ENCODE measurements around the gene ABHD17A.
A peak's percentile ranks its signal among the peaks of the same experiment; 100 is the strongest.

ABHD17A gene

DNA sequence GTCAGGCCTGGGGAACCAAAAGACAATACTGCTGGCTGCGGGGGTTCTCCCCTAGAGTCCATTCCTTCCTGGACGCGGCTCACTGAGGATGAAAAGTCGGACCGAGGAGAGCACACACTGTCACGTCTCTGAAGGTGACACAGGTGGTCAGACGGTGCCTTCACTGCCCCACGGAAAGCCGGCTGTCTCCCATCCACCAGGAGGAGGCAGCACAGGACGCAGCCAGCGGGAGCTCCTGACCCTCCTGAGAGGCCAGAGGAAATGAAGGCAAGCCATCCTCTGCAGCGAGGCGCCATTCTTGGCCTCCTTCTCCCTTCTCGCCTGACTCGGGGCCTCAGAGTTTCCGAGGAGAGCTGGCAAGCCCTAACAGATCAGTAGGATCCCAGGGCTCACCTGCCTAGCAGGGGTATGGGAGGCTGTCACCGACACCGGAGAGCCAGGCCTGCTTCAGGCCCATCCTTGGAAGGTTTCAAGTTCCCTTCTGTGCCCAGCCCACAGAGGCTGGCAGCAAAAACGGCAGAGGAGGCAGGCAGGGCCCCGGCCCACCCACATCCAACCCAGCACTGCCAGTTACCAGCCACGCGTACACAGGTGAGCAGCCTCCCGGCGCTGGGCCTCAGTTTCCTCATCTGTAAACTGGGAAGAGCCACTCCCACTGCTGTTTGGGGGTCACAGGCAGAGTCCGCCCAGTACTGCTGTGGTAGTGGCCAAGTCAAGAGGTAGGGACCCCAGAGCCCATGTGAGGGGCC lies 41.5 kb downstream of the ABHD17A start:
- TF ChIP-seq, protein P1, sequence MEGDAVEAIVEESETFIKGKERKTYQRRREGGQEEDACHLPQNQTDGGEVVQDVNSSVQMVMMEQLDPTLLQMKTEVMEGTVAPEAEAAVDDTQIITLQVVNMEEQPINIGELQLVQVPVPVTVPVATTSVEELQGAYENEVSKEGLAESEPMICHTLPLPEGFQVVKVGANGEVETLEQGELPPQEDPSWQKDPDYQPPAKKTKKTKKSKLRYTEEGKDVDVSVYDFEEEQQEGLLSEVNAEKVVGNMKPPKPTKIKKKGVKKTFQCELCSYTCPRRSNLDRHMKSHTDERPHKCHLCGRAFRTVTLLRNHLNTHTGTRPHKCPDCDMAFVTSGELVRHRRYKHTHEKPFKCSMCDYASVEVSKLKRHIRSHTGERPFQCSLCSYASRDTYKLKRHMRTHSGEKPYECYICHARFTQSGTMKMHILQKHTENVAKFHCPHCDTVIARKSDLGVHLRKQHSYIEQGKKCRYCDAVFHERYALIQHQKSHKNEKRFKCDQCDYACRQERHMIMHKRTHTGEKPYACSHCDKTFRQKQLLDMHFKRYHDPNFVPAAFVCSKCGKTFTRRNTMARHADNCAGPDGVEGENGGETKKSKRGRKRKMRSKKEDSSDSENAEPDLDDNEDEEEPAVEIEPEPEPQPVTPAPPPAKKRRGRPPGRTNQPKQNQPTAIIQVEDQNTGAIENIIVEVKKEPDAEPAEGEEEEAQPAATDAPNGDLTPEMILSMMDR (IDR thresholded peaks at IDR 0.05; ENCODE audit: control insufficient read depth, insufficient read depth, low read depth, low read length, missing control alignments) = no peak
- no peak overlapping the region for H3K4me3 ChIP-seq (ENCODE audit: control insufficient read depth, low read depth, low read length)
- no peak for DNase-seq (ENCODE audit: low read depth)

DNA sequence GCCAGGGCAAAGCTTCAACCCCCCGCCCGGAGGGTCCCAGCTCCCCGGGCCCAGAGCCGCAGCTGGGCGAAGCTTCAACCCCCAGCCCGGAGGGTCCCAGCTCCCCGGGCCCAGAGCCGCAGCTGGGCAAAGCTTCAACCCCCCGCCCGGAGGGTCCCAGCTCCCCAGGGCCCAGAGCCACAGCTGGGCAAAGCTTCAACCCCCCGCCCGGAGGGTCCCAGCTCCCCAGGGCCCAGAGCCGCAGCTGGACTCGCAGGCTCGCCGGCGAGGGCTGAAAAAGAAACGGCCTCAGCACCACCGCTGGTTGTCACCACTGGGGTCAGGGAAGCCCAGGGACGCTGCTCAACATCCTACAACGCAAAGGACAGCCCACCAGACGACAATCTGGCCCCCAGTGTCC lies 42.2 kb downstream of the ABHD17A start:
- TF ChIP-seq, protein P1 (IDR thresholded peaks at IDR 0.05; ENCODE audit: control insufficient read depth, insufficient read depth, low read depth, low read length, missing control alignments) = no peak
- no peak overlapping the region for H3K4me3 ChIP-seq (ENCODE audit: control insufficient read depth, low read depth, low read length)
- DNase-seq (ENCODE audit: low read depth) = no peak

DNA sequence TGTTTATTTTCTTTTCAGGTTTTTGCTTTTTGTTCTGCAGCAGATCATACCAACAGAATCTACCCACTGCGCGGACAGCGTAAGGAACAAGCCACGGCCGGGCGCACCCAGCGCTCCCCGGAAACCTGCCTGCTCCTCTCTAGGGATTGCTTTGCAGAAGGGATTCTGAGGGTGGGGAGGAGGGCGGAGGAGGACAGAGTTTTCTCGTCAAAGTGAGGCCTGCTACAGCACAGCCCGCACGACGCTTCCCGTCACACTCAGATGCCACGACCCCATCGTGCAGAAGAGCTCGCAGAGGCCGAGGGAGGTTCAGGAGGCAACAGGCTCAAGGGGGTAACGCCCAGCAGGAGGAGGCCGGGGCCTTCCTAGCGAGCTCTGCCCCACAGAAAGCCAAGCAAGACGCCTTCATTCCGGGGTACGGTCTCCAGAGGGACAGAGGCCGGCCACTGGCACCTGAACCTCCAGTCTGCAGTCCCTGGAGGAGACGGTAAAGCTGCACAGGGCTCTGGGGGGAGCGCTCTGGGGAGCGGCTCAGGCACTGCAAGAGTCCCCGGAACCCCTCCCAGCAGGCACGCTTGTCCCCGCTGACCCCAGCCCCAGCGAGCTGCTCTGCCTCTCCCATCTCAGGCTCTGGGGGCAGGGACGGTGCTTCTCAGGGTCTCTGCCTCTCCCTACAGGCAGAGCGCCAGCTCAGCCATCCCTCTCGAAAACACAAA lies 43.9 kb downstream of the ABHD17A start:
- no peak for DNase-seq (ENCODE audit: low read depth)
- TF ChIP-seq, protein P1 (IDR thresholded peaks at IDR 0.05; ENCODE audit: control insufficient read depth, insufficient read depth, low read depth, low read length, missing control alignments) = no peak
- no peak overlapping the region for H3K4me3 ChIP-seq (ENCODE audit: control insufficient read depth, low read depth, low read length)

DNA sequence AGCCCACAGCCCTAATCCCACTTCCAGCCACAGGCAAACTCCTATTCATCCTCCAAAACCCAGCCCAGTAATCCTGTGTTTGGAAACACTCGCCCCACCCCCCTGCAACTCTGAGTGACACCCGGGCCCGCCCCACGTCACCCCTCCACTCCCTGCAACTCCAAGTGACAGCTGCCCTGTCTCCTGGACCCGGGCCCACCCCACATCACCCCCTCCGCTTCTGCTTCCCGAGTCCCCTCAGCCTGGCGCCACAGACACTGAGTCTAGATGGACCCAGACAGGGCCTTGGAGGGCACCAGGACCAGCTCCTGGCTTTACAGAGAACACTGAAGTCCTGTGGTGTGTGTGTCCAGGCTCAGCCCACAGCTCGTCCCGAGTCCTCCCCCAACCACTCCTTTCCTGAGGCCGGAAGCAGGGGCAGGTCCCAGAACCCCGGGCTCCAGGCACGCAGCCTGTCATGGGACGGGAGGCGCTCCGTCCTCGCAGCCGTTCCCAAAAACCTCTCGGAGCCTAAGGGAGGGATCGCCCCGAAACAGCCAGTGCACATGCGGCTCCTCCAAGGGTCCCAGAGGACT lies 44.7 kb downstream of the ABHD17A start:
- no peak overlapping the region for H3K4me3 ChIP-seq (ENCODE audit: control insufficient read depth, low read depth, low read length)
- TF ChIP-seq, protein P1 (IDR thresholded peaks at IDR 0.05; ENCODE audit: control insufficient read depth, insufficient read depth, low read depth, low read length, missing control alignments) = no peak
- no peak for DNase-seq (ENCODE audit: low read depth)

DNA sequence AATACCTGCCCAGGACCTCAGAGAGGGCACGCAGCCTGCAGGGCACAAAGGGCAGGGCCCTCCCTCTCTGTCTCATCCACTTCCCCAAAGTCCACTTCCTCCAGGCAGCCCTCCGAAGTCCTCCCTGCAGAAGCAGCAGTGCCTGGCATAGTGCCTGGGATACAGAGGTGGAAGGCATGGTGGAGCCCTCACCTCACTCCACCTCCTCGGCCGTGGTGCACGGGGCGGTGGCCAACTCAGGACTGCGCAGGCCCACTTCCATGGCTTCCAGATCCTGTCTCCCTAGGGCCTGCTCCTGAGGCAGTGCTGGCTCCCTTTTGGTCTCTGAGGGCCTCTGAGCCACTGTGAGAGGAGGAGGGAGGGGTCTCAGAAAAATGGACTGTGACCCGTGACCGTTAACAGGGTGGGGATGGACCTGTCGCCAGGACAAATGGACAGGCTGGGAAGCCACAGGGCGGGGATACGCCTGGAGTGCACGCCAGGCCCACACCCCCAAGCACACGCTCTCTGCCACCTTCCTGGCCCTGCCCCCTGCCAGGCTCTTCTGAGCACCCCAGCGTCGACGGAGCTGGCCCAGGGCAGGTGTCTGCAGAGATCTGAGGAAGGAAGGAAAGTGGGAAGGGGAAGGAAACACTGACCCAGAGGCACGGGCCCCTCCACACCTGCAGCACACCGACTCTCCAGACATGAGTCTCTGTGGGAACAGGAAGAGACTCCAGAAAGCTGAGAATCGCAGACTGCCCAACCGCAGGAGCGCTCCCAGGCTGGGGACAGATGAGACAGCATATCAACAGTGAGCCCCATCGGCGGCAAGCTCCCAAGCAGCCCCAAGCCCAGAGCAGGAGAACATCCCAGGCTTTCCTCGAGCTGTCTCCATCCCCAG lies 45.4 kb downstream of the ABHD17A start:
- no peak for DNase-seq (ENCODE audit: low read depth)
- H3K4me3 ChIP-seq (ENCODE audit: control insufficient read depth, low read depth, low read length) = no peak overlapping the region
- TF ChIP-seq, protein P1 (IDR thresholded peaks at IDR 0.05; ENCODE audit: control insufficient read depth, insufficient read depth, low read depth, low read length, missing control alignments) = no peak

DNA sequence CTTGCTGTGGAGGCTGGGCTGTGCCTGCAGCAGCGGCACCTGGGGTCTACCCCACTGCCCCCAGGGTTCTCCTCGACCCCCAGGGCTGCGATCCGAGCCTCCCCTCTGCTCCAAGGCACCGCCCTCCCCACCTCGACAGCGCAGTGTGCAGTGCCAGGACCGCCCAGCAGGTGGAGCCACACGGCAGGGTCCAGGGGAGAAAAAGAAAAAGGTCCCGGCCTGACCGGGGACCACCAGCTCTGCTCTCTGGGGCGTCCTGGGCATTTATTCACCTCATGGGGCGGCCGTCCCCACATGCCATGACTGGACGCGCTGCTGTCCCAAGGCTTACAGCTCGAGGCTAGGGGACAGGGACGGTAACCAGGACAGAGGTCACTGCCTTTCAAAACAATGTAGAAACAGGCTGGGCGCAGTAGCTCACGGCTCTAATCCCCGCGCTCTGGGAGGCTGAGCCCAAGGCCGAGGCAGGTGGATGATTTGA lies 47.6 kb downstream of the ABHD17A start:
- TF ChIP-seq, protein P1 (IDR thresholded peaks at IDR 0.05; ENCODE audit: control insufficient read depth, insufficient read depth, low read depth, low read length, missing control alignments) = peak; percentile 95
- H3K4me3 ChIP-seq (ENCODE audit: control insufficient read depth, low read depth, low read length) = no peak overlapping the region
- no peak for DNase-seq (ENCODE audit: low read depth)
